Upper lobe of right lung (tissue), 1 donor: ENCODE results near the gene KRTAP9-4. TPM values are rescaled to one million over a fixed set of nuclear protein-coding genes. Genes with fewer than 3 reads are reported as not detected.
"Not testable (repeated sequence)": the region's sequence is repeated elsewhere in the genome, so short reads cannot be mapped to it uniquely, and the experiment has no call there.

Source experiments
- ATAC-seq: fragments of 200-7000 bp; cut with Tn5 transposase; one replicate; pipeline ENCODE4 v1.9.1; 2020; ENCODE audit warnings: mild to moderate bottlenecking, moderate library complexity
- DNase-seq: peaks from one replicate; pipeline ENCODE4 v3.0.0-alpha.2; 2020
- H3K27ac ChIP-seq: fragments of 200-600 bp; one replicate; pipeline ENCODE4 v1.8.0; 2022
- H3K27me3 ChIP-seq: fragments of 200-600 bp; one replicate; pipeline ENCODE4 v1.8.0; 2022; ENCODE audit warnings: mild to moderate bottlenecking
- H3K36me3 ChIP-seq: fragments of 200-600 bp; one replicate; pipeline ENCODE4 v1.8.0; 2022
- H3K4me1 ChIP-seq: fragments of 200-600 bp; one replicate; pipeline ENCODE4 v1.8.0; 2022
- H3K4me3 ChIP-seq: fragments of 200-600 bp; one replicate; pipeline ENCODE4 v1.8.0; 2022; ENCODE audit warnings: mild to moderate bottlenecking
- H3K9me3 ChIP-seq: fragments of 200-600 bp; one replicate; pipeline ENCODE4 v1.8.0; 2022
- CTCF ChIP-seq: fragments of 200-600 bp; IDR thresholded peaks from one replicate; pipeline ENCODE4 v1.8.0; 2022; ENCODE audit warnings: antibody characterized with exemption
- intact Hi-C: fragments of 100-400 bp; cut with DNase I; formaldehyde crosslinking; loops from one replicate; pipeline ENCODE4 v1.11.0; 2022
- long read RNA-seq: library from polyadenylated mRNA; unstranded; transcript quantifications from one replicate; pipeline ENCODE4 v2.0.0, GENCODE V29; 2021
- total RNA-seq: library from RNA; stranded (reverse); fragmentation: NEBNext Ultra II Directional; extraction: Animal tissue kit (Norgen Biotek cat#: 25700); gene quantifications from one replicate; pipeline ENCODE4 v1.2.1, GENCODE V29; 2021
- donor health status: DM: no; HTN: yes; CAD: no; lungs with severe emphysema.

KRTAP9-4 gene
- not detected for total RNA-seq
- long read RNA-seq, result 0 reads

GRCh38 chr17:41249637-41250240, at the start of gene KRTAP9-4:
KRTAP9-4 (plus strand) TSS chr17:41249687; CDS start chr17:41249721, 34 bp downstream.
- H3K27ac ChIP-seq, intact Hi-C loops, H3K9me3 ChIP-seq, H3K36me3 ChIP-seq, H3K27me3 ChIP-seq, H3K4me1 ChIP-seq, DNase-seq, H3K4me3 ChIP-seq, ATAC-seq: not testable (repeated sequence)

GRCh38 chr17:41211845-41212466, 37.5 kb upstream of the KRTAP9-4 start:
- H3K9me3 ChIP-seq, result no peaks in the 10 kb centered on the region
- no peak for TF ChIP-seq CTCF
- no peaks in the 10 kb centered on the region for H3K36me3 ChIP-seq
- H3K27me3 ChIP-seq, result peaks cover 5% of the 10 kb centered on the region
- DNase-seq, result no peak
- no peak overlapping the region for H3K27ac ChIP-seq
- ATAC-seq, result no peak
- no peak overlapping the region for H3K4me3 ChIP-seq
- intact Hi-C loops, result no loop called here
- no peaks in the 10 kb centered on the region for H3K4me1 ChIP-seq

DNA sequence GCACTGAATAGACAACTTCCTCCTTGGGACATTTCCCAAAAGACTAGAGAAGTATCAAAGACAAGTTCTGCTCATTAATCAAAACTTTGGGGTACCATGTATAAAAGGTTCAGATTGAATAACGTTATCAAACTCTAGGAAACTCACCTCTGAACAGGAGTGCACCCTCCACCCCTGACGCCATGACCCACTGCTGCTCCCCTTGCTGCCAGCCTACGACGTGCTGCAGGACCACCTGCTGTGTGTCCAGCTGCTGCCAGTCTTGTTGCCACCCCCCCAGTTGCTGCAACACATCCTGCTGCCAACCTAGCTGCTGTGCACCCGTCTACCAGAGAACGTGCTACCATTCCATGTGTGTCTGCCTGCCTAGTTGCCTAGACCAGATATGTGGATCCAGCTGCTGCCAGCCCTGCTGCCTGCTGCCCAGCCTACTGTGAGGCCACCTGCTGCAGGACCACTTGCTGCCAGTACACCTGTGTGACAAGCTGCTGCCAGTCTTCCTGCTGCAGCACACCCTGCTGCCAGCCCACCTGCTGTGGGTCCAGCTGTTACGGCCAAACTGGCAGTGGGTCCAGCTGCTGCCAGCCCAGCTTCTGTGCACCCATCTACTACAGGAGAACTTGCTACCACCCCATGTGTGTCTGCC, 36.8 kb upstream of the KRTAP9-4 start:
- Histone ChIP-seq H3K27ac (no peak overlapping the region), H3K4me3 (no peak overlapping the region), H3K36me3 (no peaks in the 10 kb centered on the region), H3K9me3 (no peaks in the 10 kb centered on the region), H3K27me3 (peaks cover 7% of the 10 kb centered on the region), H3K4me1 (no peaks in the 10 kb centered on the region)
- ATAC-seq, result no peak
- no peak for DNase-seq
- TF ChIP-seq CTCF, result no peak
- intact Hi-C loops, result no loop called here

GRCh38 chr17:41215681-41216080, 33.8 kb upstream of the KRTAP9-4 start:
- no peak for TF ChIP-seq CTCF
- Histone ChIP-seq H3K4me1 (no peaks in the 10 kb centered on the region), H3K27me3 (peaks cover 7% of the 10 kb centered on the region), H3K4me3 (no peak overlapping the region), H3K36me3 (no peaks in the 10 kb centered on the region), H3K27ac (no peak overlapping the region), H3K9me3 (no peaks in the 10 kb centered on the region)
- ATAC-seq (no peak), DNase-seq (no peak)
- intact Hi-C loops, result no loop called here

DNA sequence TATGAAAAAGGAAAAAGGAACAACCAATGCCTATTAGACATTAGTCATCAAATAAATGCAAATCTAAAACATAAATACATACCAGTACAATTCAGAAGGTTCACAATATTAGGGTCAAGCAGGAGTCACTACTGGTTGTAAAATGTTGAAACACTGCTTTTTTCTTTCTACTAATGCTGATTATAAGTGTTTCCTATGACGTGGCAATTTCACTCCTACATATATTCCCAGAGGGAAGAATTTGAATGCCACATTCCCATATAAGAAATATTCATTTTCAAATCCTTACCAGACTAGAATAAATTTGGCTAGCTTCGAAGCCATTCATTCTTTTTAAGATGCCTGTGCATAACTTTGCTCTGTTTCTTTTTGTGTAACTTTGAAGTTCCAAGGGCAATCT, 25.7 kb upstream of the KRTAP9-4 start:
- no peaks in the 10 kb centered on the region for H3K4me1 ChIP-seq
- H3K27me3 ChIP-seq, result no peaks in the 10 kb centered on the region
- no peaks in the 10 kb centered on the region for H3K9me3 ChIP-seq
- DNase-seq, result no peak
- ATAC-seq, result no peak
- no peak for TF ChIP-seq CTCF
- H3K27ac ChIP-seq, result no peak overlapping the region
- no peaks in the 10 kb centered on the region for H3K36me3 ChIP-seq
- H3K4me3 ChIP-seq, result no peak overlapping the region
- intact Hi-C loops, result no loop called here

- intact Hi-C loops, result no loop called here
- Histone ChIP-seq H3K27me3 (no peaks in the 10 kb centered on the region), H3K9me3 (no peaks in the 10 kb centered on the region), H3K27ac (no peak overlapping the region), H3K4me3 (no peak overlapping the region), H3K4me1 (no peaks in the 10 kb centered on the region), H3K36me3 (no peaks in the 10 kb centered on the region)
- no peak for DNase-seq
- TF ChIP-seq CTCF, result no peak
- ATAC-seq, result no peak
Measured at GRCh38 chr17:41226051-41226450, 23.4 kb upstream of the KRTAP9-4 start.

DNA sequence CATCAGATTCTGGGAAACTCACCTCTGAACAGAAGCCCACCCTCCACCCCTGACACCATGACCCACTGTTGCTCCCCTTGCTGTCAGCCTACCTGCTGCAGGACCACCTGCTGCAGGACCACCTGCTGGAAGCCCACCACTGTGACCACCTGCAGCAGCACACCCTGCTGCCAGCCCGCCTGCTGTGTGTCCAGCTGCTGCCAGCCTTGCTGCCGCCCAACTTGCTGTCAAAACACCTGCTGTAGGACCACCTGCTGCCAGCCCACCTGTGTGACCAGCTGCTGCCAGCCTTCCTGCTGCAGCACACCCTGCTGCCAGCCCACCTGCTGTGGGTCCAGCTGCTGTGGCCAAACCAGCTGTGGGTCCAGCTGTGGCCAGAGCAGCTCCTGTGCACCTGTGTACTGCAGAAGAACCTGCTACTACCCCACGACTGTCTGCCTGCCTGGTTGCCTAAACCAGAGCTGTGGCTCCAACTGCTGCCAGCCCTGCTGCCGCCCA, 22.8 kb upstream of the KRTAP9-4 start, which contains the start of gene KRTAP9-2:
TSS of gene KRTAP9-2 (plus strand) at position 51 of the 498 bp plus-strand sequence. CDS start at position 58, 7 bp downstream.
- H3K27ac ChIP-seq, H3K27me3 ChIP-seq, H3K9me3 ChIP-seq, H3K4me1 ChIP-seq, intact Hi-C loops, H3K36me3 ChIP-seq, DNase-seq, ATAC-seq, H3K4me3 ChIP-seq: not testable (repeated sequence)
